Posterior cingulate gyrus (tissue), 11 donors: Measurements from ENCODE around the gene CTIF.

Source experiments
- DNase-seq, 10 donors: peaks; one replicate each; pipeline versions ENCODE4 v3.0.0 to v3.0.0-alpha.2; 2020 to 2021; ENCODE audit warnings: mixed read lengths in 3 of 10
- intact Hi-C: fragments of 100-400 bp; cut with DNase I; formaldehyde crosslinking; loops from one replicate; pipeline ENCODE4 v1.15.1; 2023

The CTIF gene

DNA sequence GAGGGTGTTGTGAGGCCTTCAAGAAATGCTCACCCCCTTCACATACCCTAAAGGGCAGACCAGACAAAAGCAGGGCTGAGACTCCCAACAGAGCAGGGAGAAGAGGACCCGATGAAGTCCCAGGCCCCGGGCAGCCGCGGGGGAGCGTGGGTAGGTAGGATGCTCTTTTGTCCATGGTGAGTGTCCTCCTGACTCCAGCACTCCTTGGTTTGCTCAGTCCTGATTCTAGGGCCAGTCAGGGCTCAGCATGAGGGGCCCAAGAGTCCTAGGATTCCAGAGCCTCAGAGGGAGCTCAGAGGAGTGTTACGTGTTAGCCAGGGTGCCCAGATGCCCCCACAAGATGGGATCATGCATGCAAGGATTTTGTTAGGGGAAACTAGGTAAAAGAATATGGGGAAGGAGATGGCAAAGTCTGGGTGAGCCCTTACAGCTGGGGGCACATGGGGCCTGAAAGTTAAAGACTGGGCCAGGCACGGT is 347.1 kb downstream of the CTIF start:
- intact Hi-C loops = no loop called here
- DNase-seq = peak in 1 of 10 donors; percentile 34

DNA sequence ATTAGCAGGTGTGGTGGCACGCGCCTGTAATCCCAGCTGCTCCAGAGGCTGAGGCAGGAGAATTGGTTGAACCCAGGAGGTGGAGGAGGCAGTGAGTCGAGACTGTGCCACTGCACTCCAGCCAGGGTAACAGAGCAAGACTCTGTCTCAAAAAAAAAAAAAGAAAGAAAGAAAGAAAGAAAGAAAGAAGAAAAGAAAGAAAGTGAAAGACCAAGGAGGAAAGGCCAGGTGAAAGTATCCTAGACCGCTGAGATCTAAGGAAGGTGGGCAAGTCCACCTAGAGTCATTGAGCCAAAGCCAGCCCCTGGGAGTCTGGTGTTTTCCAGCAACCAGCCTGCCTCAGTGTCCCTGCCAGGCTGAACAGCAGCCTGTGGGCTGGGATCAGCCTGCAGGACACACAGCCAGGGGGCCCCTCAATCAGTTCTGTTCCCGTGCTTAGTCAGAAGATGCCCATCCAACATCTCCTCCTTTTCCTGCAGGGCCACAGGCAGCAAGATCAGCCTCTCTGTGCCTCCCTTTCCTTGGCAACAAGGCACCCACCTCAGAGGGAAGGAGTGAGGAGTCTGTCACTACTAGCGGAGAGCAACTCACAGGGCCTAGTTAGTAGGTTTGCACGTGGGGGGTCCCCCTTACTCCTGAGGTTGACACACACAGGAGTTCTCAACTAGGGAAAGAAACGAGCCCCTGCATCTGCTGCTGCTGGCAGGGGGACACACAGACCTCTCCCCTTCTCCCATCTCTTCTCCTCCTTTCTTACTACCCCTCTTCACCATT is 347.9 kb downstream of the CTIF start:
- peak in 2 of 10 donors; percentile 24 to 28 for DNase-seq
- intact Hi-C loops = no loop called here

DNA sequence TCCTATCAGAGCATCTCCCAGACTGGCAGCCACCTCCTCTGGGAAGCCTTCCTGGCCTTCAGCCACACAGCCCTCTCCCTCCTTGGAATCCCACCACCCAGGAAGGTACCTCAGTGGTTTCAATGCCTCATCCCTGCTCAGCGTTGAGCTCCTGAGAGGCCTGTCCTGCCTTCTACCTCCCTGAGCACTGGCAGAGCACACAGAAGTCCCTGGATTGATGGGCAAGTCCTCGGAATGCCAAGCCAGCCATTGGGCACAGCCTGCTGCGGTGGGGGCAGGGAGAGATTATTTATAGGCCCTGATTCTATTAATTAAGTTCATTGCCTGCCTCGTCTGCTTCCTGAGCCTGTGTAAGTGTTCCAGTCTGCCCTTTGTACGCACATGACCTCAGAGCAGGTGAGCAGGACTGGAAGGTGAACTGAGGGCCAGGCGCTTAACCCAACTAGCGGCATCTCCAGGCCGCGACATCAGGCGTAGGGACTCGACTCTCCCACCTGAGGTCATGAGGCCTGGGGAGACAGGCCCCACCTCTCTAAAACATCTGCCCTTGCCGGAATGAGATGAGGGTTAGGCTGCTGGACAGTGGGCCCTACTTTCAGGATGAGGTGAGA is 348.6 kb downstream of the CTIF start:
- peak in 2 of 10 donors; percentile 55 for DNase-seq
- intact Hi-C loops = no loop called here

DNA sequence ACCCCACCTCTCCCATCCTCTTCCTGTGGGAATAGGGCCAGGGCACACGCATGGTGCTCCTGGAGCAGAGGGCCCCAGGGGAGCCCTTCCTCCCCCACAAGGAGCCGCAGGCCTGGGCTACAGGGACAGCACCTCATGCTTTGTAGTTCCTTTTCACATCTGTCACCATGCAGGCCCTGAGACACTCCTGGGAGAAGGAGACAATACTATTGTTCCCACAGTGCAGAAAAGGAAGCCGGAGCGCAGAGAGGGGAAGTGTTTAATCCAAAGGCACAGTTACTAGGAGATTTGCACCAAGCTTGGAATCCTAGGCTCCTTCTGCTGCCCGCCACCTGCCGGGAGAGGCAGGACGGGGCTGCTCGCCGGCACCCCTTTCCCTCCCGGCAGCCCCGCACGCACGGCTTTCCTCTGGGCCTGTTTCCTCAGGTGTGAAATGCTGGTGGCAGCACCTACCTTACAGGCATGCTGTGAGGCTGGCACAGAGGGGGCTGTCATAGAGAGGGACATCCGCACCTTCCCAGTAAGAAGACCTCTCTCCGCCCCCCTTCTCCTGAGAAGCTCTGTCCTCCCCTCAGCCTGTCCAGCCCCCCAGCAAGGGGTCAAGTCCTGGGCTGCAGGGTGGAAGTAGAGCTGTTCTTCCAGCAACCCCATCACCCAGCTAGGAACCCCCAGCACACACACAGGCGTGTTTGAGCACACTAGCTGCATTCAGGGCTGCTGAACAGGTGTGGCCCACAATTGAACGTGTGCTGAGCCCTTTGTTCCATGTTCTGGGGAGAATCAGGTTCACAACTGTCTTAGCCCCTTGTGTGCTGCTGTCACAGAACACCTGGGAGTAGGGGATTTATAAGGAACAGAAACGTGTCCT is 349.3 kb downstream of the CTIF start:
- peak in 2 of 10 donors; percentile 51 to 61 for DNase-seq
- intact Hi-C loops = no loop called here

DNA sequence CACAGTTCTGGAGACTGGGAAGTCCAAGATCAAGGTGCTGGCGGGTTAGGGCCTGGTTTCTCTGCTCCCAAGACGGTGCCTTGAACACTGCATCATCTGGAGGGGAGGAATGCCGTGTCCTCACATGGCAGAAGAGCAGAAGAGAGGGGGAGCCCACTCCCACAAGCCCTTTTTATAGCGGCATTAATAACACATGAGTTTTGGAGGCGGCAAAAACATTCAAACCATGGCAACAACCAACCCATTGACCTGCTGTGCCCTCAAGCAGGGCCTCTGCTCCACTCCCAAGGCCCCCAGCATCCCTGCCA is 349.9 kb downstream of the CTIF start:
- peak in 1 of 10 donors; percentile 12 for DNase-seq
- intact Hi-C loops = no loop called here

DNA sequence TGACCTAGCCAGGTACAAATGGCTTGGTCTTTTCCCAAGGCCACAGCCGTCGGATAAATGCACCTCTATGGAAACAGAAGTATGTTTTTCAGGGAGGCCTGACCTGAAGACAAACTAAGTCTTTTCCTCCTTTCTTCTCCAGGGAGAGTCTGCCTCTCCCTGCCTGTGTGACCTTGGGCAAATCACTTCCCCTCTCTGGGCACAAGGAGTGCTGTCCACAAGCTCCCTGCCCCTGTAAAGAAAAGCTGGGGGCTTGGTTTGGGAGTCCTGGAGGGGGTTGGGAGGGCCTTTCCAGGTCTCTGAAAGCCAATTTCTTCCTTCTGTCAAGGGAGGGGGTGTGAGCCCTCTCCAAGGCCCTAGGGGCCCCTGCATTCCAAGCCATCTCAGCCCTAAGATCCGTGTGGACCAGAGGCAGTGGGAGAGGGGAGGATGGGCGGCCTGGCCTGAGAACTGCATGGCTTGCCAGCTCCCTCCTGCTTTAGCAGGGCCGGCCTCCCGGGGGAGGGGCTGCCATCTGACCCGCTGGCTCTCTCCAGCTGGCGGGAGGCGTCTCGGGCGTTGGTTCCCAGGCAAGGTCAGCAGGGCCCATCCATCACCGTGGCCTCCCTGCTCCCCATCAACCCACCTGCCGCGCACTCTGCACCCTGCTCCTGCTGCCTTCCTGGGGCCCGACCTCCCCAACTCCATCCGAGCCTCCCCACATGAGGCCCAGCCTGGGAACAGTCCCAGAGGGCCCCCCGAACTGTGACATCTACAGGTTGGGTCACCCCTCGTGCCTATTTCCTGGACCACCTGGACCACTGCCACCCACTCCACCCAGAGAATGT is 350.5 kb downstream of the CTIF start:
- peak in 8 of 10 donors; percentile 39 to 89 (median 54) for DNase-seq
- intact Hi-C loops = no loop called here

DNA sequence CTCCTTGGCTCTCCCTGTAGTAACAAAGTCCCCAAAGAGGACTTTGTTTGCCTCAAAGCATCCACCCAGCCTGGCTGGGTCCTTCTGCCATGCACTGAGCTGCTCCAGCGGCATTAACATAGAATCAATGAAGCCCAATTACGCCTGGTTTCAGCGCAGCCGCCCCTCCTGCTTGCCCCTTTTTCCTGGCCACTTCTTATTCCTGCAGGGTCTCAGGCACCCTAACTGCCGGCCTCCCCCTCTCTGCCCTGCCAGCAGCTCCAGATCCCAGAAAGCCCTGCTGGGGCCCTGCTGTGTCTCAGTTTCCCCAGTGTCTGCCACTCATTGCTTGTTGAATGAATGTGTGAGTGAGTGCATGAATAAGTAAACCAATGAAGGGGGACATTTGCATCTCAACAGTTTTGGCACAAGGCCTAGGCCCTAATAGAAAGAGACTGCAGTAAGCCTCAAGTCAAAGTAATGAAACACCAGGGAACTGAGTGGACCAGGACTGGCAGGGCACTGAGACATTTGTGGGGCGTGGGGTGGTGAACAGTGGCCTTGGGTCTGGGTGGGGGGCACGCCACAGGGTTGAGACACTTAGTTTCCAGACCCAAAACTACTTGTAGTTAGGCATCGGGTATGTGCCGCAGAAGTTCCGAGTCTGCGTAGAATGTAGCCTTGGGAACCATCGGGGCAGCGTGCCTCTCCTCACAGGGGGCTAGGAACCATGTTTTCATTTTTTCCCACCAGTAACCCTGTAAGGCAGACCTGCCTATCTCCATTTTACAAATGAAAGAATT is 351.3 kb downstream of the CTIF start:
- DNase-seq = peak in 3 of 10 donors; percentile 50 to 72 (median 57)
- intact Hi-C loops = no loop called here

DNA sequence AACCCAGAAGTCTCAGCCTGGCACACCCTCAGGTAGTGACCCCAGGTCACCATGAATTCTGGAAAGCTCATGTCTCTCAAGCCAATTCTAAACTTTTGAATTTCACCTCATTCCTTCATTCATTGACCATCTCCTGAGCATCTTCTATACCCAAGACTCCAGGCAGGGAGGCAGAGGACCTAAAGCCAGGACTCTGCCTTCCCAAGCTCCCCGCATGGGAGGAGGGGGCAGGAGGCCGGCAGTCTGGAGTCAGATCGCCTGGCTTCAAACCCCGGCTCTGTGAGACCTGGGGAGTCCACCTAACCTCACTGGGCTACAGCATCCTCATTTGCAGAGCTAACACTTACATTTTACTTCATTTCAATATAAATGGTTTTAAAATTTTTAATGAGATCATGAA is 352.9 kb downstream of the CTIF start:
- intact Hi-C loops = no loop called here
- peak in 1 of 10 donors; percentile 19 for DNase-seq

DNA sequence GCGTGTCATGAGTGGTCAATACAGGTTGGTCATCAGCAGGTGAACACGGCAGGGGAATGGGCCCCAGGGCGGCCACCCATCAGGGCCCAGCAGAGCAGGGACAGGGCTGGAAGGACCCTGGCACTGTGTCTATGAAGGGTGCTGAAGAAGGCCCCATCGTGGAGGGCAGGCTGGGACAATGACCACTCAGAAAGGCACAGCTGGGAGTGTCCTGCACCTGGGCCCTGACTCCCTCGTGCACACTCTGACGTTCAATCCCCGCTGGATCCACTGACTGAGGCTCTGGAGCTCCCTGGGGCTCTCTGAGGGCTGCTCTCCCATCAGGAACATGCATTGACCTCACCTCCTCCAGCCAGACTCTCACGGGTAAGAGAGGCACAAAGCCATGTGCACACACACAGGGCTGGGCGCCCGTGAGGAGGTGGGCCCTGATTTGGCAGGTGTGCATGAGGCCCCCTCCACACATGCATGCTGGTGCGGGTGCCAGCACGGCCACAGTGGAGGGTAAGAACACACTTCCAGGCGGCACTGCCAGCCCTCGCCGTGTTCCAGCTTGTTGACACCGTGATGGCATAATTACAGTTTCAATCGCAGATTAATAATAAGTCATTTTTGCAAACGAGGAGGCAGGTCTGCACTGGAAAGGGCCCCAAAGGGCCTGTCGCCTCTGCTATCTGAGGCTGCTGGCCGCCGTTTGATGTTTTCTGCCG is 353.5 kb downstream of the CTIF start:
- DNase-seq = peak in 1 of 10 donors; percentile 80
- intact Hi-C loops = no loop called here

DNA sequence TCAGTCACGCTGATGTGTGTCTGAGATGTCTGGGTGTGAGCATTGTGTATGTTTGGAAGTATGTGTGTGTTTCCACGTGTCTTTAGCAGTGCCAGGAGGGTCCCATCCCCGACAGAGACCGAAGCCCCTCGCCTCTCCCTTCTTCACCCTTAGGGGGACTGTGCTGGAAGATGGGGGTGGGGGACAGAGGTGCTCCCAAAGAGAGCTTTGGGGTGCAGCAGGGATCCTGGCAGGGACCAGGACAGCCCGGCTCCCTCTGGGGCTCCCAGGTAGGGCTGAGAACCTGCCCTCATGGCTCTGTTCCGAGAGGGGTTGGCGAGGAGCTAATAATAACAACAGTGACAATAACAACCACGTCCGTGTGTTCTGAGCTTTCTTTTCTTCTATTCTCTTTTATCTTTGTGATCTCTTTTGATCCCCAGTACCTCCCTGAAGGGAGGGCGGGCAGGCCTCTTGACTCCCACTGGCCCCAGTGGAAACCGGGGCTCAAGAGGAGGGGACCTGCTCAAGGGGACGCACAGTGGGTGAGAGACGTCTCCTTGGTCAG is 354.3 kb downstream of the CTIF start:
- intact Hi-C loops = no loop called here
- peak in 1 of 10 donors; percentile 33 for DNase-seq

DNA sequence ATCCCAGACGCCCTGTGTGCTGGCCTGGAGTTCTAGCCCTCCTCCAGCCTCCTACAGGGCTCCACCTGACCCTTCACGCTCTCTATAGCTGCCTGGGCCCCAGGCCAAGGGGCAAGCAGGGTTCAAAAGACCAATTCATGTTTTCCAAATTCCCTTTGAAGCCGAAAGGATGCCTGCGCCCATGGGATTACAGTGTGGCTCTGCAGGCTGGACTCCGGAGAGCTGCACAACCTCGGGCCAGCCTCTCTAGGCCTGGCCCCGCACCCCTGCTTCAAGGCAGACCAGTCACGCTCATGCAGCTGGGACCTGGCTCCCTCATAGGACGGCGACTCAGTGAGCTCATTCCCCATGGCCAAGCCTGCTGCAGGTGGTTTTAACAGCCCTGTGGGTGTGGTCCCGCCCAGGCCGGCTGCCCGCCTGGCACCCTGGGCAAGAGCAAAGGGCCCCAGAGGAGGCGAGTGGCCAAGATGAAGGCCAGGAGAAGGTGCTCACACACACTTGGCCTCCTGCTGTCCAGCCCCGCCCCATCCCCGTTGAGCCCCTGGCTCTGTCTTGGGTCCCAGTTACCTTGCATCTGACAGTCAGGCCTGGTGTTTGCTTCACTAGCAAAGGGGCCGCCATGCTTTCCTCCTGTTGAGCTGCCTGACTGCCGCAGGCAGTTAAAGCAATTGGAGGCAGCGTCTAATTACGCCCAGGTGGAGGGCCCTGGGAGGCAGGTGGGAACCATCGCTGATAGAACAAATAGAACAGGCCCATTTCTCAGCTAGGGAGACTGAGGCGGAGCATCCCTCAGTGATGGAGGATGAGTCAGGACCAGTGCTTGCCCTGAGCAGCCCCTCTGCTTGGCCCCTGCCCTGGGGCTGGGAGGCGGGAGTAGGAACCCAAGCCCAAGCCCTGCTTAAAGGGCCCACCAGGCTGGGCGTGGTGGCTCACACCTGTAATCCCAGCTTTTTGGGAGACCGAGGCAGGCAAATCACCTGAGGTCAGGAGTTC is 355.1 kb downstream of the CTIF start:
- peak in 1 of 10 donors; percentile 76 for DNase-seq

DNA sequence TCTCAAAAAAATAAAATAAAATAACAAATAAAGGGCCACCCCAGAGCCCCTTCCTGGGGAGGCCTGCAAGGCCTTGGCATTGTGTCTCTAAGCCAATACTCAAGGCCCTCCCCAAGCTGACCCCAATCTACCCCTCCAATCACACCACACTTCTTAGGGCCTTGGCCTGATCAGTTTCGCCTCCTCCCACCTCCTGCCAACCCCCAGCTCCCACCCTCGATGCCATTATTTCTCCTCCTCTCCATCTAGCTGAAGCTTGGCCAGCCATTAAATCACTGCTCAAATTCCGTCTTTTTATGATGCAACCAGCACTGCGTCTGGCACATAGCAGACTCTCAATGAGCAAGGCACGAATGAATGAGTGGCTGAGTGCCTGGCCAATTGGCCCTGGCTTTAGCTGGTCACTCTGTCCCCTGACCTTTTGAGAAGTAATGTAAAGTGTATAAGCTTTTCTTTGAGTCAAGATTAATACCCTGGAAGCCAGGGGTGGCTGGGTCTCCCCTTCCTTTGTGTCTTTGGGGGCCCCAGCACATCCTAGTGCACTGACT is 356.0 kb downstream of the CTIF start:
- peak in 1 of 10 donors; percentile 65 for DNase-seq
- intact Hi-C loops = no loop called here

More for the DNA sequence above, 355.1 kb downstream of the CTIF start:
- intact Hi-C loops = no loop called here

DNA sequence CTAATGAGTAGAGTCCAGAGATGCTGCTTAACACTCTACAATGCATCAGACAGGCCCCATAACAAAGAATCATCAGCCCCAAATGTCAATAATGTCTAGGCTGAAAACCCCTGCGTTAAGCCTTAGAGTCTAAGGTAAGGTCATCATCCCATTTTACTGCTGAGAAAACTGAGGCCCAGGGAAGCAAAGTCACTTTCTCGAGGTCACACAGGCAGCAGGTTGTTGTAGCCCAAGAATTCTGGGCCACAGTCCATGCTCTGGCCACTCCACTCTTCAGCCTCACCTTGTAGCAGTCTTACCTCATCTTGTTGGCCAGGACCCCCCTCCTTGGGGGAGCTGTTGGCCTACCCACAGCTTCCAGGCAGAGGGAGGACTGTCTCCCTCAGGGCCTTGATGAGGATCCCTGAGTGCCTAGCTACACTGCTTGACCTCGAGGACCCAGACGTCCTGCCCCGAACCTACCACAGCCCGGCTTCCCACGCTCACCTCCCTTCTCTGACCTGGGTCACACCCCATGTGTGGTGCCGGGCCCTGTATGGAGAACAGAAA is 357.6 kb downstream of the CTIF start:
- intact Hi-C loops = no loop called here
- peak in 1 of 10 donors; percentile 30 for DNase-seq

DNA sequence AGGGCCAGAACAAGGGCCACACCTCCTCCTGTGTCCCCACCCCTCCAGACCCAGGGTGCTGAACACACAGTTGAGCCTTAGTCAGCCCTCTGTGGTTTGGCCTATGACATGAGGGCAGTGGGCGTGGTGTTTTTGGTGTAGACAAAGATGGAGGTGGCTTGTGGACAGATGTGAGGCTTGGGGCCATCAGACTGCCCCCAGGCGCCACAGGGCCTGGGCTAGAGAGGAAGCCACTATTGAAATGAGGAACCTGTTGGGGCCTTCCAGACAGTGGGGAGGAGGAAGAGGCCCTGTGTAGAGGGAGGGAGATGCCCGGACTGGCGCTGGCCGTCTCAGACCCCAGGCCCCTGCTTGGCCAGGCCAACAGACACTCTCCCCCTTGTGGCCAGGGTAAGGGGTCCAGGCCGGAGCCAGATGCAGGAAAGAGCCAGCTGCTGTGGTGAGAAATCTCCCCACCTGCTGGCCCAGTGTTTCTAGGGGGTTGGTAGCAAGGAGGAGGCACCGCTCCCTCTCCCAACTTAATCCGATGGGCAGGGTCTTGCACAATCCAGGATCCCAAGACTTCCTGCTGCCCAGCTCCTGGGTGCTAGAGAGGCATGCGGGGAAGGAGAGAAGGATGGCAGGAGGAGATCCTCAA is 358.2 kb downstream of the CTIF start:
- peak in 2 of 10 donors; percentile 44 to 91 for DNase-seq
- intact Hi-C loops = no loop called here

DNA sequence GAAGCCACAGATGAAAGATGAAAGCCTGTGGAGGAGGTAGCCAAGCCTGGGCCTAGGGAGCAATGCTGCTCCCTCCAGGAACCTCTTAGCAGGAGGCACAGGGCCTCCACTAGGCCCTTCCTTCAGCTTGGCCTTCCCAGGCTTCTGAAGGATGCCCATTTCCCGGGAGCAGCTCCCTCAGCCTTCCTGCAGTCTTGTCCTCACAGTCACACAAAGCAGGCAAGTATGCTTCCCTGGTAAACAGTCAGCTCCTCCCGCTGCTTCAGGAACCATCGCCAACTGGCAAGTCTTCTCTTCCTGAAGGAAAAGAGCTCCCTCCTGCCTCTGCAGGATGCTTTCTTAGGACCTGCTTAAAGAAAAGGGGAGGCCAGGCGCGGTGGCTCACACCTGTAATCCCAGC is 358.7 kb downstream of the CTIF start:
- DNase-seq = peak in 1 of 10 donors; percentile 84
- intact Hi-C loops = no loop called here

DNA sequence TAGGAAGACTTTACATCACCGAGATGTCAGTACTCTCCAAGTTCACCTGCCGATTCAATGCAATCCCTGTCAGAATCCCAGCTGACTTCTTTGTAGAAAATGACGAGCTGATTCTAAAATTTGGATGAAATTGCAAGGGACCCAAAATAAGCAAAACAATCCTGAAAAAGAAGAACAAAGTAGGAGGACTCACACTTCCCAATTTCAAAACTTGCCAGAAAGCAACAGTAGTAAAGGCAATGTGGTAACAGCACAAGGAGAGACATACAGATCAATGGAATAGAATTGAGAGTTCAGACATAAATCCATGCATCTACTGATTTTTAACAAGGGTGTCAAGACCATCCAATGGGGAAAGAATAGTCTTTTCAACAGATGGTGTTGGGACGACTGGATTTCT is 359.7 kb downstream of the CTIF start:
- DNase-seq = no peak

More for the DNA sequence above, 359.7 kb downstream of the CTIF start:
- intact Hi-C loops = no loop called here
